HG03175 (cell line): ENCODE results near the gene TF.

Experiments
- ATAC-seq: cut with Tn5 transposase; IDR thresholded peaks from one replicate; pipeline ENCODE4 v1.9.1; 2021; ENCODE audit warnings: mild to moderate bottlenecking, moderate library complexity; ENCODE audit not compliant: unreplicated experiment

TF gene

DNA sequence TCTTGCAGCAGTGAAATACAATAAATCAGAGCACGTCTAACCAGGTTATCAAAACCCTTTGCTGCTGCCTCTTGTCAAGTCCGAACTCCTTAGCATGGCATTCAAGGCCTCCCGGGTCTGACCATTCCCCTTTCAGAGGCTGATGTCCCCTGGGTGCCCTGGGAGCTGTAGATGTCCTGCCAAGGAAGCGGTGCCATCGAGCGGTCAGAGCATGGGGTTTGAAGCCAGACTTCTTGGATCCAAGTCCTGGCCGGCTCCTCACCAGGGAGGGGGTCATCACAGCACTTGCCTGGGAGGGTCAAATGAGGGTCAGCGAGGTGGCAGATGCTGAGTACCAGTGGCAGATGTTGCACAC, 496 bp downstream of the TF start:
- ATAC-seq, result no peak

- no peak for ATAC-seq
Observed at GRCh38 chr3:133747373-133747772, 1.2 kb downstream of the TF start.

- no peak for ATAC-seq
Observed at GRCh38 chr3:133747907-133748639, 1.9 kb downstream of the TF start.

GRCh38 chr3:133749427-133750258, 3.5 kb downstream of the TF start:
- ATAC-seq, result no peak

- no peak for ATAC-seq
Observed at GRCh38 chr3:133750259-133750656, 4.1 kb downstream of the TF start.

DNA sequence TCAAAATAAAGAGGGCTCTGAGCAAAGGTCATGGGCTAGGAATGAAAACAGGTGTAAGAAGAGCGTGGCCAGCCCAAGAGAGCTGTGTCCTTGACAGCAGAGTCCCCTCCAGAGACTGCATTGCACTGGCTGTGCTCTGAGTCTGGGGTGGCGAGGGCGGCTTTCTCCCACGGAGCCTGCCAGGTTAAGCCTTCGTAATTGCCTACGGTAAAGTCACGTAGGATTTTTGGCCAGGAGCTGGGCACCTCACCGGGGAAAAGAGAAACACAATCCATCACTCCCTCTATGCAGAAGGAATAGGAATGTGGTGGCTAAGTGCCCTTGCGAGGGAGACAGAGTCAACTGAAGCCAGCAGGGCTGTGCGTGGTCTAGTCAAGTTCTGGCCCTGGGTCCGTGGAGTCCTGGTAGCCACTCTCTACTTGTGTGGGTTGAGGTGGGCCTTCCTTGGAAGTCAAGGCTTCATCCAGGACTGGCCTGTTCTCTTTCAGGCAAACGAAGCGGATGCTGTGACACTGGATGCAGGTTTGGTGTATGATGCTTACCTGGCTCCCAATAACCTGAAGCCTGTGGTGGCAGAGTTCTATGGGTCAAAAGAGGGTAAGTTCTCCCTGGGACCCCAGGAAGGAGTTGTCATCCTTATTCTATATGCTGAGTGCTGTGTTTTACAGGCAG, 7.0 kb downstream of the TF start:
- no peak for ATAC-seq

DNA sequence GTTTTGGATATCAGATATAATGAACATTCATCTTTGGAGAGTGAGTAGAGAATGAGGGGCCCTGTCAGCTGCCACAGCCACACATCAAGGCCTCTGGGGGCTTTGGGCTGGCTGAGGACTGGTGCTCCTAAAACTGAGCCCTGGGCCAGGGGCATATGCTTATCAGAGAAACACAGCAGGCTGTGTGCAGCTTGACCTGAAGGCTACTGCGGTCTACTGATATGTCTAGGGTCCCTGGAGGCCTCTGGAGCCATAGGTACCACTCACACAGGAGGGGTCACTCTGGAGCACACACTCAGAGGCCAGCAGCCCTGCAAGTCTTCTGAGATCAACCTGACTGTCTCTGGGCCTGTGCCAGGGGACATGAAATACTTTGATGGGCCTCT, 7.6 kb downstream of the TF start:
- no peak for ATAC-seq

- ATAC-seq, result no peak
Observed at GRCh38 chr3:133754455-133754854, 8.3 kb downstream of the TF start.

GRCh38 chr3:133754973-133755828, 9.0 kb downstream of the TF start:
- ATAC-seq, result no peak

DNA sequence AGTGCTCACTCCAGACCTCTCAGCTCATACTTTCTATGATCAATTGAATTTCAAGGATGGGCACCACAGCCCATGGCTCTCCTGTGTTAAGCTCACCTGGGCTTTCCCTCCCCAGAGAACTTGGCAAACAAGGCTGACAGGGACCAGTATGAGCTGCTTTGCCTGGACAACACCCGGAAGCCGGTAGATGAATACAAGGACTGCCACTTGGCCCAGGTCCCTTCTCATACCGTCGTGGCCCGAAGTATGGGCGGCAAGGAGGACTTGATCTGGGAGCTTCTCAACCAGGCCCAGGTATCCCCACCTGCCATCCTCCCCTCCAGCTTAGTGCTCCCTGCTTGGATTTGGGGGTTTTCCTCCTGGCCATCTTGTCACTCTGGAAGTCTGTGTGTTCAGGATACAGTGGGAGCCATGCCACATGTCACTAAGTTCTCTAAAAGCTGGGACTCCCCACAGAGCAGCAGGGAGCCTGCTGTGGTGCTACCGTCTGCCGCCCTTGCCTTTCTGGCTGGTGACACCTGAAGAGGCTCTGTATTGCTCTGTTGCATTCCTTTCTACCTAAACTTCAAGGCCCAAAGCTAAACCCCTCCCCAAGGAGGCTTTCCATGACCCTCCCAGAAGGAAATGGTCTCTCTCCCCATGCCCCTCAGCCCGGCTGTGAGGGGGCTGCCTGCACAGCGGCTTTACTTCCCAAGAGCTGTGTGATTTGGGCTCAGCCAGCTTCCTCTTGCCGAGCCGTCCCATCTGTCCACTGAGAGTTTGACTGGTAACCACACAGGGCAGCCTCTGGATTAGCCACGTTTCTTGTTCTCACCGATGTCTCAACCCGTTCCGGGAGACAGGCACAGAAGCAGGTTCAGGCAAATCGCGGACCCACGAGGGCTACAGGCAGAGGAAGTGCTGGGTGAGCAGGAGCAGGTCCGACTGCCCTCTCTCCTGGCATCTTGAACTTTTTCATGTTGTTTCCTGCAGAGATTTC, 10.8 kb downstream of the TF start:
- ATAC-seq, result no peak

DNA sequence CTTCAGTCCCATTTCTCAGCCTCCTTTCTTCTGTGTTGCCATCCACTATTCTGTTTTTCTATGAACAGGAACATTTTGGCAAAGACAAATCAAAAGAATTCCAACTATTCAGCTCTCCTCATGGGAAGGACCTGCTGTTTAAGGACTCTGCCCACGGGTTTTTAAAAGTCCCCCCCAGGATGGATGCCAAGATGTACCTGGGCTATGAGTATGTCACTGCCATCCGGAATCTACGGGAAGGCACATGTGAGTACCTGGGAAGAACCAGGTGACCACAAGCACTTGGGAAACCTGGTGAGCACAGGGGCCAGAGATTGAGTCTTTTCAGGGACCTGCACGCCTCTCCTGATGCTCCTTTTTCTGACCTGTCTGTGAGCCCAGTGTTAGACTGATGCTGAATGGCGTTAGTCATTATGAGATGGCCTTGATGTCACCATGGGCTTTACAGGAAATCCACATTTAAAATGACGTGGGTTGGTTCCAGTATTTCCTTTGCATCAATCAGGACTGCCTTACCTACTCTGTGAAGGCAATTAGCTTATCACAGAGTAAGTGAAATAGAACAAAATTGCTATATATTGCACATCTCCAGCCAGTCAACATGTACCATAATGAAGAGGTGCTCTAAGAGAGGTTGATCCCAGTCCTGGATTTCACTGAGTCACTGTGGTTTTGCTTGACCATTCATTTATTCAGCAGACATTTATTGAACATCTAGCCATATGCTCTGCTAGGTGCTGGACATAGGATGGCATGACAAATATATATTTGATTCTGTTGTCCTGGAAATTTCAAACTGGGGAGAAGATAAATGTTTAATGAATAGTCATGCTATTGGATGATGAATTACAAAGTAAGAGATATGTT, 11.7 kb downstream of the TF start:
- no peak for ATAC-seq

GRCh38 chr3:133758568-133758928, 12.4 kb downstream of the TF start:
- no peak for ATAC-seq

DNA sequence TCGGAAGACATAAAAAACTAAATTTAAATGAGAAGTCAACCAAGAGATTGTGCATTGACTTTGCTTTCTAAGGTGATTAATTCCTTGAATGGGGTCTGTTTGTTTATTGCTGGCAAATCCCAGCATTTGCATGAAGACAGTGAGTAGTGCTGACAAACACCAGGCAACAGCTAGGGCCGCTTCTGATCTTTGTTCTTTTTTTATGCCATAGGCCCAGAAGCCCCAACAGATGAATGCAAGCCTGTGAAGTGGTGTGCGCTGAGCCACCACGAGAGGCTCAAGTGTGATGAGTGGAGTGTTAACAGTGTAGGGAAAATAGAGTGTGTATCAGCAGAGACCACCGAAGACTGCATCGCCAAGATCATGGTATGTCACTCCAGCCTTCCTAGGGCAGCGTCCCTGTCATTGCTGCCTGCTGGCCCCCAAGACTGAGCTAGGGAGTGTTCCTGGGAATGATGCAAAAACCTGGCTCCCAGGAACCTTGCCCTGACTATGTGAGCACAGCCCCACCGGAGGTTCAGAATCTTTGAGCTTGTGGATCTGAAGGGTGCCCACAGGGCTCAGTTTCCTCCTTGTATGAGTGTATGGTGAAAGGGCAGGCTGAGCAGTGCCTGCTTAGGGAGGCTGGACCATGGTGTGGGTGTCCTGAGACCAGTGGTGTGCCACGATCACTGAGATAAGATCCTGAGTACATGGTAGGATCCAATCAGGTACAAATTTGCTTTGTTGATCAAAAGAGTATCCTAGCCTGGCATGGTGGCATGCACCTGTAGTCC, 13.0 kb downstream of the TF start:
- ATAC-seq, result no peak

DNA sequence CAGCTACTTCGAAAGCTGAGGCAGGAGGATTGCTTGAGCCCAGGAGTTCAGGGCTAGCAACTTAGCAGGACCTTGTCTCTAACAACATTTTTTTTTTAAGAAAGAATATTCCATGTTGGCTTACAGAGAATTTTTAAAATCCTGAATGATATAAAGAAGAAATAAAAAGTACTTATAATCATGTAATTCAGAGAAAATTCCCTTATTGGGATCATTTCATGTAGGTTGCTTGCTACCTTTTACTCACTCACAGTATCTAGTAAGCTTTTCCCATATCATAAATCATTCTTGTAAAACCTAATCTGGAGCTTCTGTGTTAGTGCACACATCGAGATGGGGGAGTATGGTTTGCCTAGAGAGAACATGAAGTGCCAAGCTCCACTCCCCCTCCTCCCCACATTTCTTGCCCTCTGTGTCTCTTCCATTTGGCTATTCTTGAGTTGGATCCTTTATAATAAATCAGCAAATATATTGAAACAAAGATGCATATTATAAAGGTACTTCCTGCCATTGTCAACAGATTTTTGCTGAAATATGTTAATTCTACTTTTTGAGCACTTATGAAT, 13.6 kb downstream of the TF start:
- no peak for ATAC-seq

GRCh38 chr3:133760916-133761315, 14.7 kb downstream of the TF start:
- no peak for ATAC-seq

DNA sequence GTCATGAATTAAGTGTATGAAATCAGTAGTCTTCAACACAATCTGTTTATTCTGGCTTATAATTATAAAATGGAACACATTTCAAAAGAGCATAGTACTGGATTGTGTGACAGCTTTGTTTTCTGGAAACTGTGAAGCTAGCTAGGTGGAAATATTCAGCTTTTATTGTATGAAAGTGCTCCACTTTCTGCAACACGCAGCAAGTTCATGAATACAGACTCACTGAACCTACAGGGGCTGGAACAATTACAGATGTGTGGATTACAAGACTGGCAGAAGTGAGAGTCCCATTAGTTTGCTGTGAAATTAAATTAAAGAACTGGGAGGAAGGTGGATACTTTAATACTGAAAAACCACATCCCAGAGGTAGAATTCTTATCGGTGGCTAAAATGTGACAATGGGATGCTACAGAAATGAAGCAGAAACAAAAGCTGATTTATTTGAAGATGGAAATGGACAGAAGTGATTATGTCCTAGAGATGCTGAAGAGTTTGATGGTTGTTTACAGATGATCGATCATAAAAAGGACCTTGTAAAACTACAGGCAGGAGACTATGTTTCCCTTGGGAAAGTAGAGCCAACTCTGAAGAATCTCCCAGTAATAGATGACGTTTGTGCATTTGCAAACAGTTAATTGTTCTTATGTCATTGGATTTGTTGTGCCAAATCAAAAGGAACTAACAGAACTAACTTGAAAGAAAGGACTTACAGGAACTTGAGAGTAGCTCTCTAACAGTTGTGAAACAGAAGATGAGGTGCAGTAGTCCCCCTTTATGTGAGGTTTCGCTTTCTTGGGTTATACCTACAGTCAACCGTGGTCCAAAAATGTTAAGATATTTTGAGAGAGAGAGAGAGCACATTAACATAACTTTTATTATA, 15.7 kb downstream of the TF start:
- no peak for ATAC-seq

- no peak for ATAC-seq
Observed at GRCh38 chr3:133762539-133762938, 16.3 kb downstream of the TF start.
